NCI-H2171 treated with DMSO at 0.1 percent for 48 hours (cell line): ENCODE data around the gene YES1.
"Not testable (repeated sequence)": the region's sequence is repeated elsewhere in the genome, so short reads cannot be mapped to it uniquely, and the experiment has no call there.

Experiments
- DNase-seq: peaks from one replicate; lab custom pipeline; 2025; lab: John Stamatoyannopoulos, UW

YES1 gene

DNA sequence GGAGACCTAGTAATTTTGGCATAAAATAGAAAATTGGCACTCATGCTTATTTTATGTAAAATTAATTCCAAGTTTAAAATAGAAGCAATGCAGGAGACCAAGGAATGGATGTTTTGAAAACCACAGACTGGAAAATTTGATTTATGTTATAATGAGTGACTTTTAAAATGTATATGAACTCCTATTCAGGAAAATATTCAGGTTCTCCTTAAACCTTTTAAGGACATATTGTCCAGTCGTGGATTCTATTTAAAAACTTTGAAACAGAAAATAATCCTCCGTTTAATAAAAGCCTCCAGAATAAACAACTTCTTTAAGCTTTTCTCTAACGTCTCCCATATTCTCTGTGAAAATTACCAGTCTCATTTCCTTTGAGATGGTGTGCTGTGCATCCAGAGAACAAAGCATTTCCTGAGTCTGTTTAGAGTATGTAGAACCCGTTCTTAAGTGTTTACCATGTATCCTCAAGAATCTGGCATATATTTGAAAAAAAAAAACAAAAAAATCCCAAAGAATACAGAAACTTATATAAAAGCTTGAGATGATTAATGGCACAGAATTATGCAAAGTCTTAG is 8.6 kb upstream of the YES1 start:
- no peak for DNase-seq

DNA sequence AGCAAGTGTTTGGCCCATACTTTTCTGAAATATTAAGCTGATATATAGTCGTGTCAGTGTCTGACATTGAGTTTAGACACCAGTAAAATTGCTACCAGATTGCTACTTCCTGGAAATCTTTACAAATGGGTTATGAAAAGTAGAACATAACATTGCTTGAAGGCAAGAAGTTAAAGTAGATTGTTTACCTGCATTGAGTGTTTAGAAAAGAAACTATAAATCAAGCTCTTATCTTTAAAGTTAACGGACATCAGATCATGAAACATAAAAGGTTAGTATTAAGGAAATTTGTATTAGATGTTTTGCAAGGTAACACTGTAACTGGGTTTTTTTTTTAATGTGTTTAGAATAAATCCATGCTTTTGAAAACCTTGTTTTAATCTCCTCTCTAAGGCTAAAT is 4.8 kb upstream of the YES1 start:
- no peak for DNase-seq

DNA sequence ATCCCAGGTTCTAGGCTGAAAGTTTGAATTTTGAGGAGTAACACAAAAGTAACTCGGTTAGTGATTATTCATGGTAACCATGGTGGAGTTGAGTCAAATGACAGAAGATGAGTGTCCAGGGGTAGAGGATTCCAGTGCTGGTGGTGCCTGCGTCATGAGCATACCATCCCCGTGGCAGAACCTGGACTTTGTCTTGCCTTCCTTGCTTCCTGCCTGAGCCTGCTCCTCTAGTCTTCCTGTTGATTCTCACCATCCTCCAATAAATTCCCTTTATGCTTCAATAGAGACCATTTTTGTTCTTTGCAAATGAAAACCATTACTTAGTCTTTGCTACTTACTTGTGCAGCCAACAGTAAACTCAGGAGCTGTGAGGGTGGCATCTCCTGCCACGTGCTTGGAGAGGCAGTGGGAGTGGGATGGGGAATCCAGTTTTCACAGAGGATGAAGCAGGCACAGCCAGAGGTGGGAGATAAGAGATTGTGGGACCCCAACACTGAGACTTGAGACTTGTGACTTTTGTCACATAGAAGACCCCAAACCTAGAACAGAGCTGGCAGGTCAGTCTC is 4.1 kb upstream of the YES1 start:
- DNase-seq, result no peak

DNA sequence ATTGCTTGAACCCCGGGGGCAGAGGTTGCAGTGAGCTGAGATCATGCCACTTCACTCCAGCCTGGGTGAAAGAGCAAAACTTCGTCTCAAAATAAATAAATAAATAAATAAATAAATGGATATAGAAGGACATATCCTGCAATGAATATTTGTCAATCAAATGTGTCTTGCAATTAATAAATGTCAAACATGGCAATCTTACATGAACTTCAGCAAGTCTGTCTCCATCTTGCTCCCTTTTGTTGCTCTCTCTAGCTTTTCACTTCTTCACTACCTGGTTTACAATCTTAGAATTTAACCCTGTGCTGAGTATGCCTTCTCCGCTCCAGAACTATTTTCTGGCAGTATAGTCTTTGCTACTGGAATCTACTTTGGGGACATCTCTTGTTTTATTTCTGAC is 3.3 kb upstream of the YES1 start:
- DNase-seq, result no peak

DNA sequence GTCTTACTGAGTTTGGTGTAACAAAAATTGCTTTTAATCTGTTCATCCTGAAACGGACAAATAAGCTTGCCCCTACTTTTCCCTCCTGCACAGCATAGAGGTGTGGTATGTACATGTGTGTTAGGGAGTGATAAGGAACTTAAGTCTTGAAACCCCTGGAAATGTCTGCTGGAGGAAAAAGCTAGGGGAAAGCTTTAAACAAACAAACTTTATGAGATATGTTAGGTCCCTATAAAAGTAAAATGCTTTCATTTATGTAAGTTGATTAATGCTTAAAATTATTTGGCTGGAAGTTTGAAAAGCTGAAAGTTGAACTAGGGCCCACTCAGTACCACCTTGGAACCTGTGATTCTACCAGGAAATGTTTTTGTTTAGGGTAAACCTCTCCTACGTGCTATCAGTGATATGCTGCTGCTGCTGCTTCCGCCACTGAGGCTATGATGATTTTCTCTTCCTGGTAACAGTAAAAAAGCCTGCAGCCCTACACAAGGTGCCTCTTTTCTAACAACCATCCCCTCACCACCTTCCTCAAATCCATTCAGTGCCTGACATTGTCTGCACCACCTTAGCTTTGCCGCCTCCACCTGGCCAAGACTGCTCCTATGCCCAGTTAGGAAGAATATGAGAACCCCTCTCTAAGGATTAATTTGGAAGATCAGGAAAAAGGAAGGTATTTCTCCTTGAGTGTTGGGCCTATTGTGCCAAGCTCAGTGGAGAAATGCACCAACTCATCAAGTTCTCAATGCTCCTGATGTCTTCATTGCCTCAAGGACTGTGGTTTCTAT is 2.5 kb upstream of the YES1 start:
- no peak for DNase-seq

DNA sequence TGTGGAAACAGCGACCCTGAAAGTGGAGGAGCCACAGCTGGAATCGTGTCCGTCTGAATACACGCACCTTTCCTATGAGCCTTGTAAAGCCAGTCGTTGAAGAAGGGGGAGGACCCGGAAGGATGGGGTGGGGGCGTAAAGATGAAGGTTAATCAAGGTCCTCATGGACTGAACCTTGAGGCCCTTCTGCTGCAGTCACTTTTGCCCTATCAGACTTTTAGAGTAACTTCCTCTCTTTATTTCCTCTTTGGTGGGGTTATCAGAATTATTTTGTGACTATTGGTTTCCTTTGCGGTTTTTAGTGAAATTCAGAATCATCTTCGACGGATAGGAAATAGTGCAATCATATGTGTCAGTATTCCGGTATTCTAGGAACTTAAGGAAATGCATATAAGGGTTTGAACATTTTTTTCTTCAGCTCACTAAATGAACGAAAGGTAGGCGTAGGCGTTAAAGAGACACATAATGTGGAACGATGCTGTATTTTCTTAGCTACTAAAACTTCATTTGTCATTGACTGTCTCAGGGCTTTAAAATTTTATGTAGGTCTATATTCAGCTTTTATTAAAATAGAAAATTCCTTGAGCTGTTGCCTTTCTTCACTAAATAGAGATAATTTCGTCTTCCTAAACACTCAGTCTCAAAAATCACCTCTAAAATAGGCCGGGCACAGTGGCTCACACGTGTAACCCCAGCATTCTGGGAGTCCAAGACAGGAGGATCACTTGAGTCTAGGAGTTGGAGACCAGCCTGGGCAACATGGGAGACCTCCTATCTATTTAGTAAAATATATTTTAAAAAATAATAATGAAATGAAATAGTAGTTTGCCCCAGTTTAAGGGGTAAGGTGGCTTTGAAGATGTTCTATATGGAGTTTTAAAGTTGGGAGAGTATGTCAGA is 1.4 kb upstream of the YES1 start:
- DNase-seq, result no peak

DNA sequence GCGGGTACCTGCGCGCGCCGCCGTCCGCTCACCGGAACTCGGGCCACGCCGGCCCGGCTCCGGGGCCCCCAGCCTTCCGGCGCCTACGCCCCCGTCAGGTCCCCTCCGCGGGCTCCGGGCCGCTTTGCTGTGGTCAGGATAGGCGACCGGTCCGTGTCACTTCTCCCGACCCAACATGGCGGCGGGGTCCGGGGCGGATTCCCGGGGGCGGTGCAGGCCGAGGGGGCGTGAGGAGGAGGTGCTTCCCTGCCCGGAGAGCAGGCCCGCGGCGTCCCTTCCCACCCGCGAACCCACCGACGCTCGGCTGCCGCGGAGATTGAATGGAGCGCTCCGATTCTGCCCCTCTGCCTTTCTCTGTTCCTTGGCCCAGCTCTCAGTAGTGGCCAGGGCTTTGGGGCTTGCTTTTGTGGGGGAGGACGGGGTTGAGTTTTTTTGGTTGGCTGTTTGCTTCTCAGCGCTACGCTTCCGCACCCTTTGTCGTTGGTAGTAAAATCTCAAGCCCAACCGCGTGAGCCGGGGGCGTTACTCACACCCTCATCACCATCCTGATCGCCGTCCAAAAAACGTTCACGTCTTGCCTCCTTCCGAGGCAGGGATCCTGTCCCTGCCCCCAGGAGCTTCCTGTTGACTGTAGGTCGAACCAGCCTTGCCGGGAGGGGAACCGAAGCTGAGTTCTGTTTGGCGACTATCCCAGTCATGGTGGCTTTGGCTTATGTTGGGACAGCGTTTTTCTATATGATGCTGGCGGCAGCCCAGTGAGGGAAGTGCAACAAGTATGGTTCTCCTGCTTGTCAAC is 532 bp upstream of the YES1 start:
- peak; percentile 75 for DNase-seq

DNA sequence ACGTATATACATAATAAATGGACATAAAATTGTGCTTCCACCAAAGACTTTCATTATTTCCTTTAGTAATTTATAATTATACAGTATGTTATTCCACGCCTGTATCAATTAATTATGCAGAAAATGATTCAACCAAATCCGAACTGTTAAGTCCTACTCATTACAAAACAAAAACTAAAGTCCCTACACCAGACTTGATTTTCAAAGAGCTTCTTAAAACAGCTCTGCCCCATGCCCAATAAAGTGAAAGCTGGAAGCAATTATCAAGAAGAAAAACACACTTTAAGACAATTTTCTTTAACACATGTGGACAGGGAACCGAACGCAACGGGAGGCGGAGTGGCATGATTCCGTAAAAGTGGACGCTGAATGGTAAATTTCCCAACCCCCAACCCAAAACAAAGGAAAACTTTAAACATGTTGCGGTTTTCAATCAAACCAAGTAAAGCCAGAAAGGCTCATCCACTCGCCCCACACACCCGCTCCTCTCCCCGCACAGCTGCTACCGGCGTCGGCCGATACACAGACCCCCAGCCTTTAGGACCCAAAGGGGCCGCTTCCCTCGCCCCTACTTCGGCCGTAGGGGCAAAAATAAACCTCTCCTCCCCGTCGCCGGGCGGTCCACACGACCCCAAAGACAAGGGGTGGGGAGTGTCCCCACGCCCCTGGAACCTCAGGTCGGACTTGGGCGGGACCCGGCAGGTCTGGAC is 705 bp downstream of the YES1 start:
- DNase-seq, result no peak

DNA sequence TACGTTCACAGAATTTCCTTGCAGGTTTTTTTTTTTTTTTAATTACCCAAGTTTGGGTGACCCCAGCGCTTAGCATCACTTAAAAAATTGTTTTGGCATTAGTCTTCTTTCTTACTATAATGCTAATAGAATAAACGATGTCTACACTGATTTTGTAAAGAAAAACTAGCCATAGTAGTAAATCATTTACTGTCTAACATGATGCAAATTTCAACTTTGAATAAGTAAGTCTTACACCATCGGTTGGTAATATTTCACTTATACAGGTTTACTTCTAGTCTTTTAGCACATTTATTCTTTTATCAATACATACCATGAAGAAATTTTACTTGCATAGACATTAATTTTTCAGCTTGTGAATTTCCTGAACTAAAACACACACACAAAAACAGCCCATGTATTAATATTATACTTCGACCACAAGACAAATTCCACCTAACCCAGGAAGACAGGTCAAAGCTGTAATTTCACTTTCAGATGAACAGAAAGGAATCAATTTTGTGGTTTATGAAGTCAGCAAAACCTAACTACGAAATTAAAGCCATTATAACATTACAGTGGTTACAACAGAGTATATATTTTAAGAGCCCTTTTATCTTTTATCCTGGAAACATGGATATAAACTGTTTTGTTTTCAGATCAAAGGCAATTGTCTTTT is 1.9 kb downstream of the YES1 start:
- DNase-seq, result no peak

DNA sequence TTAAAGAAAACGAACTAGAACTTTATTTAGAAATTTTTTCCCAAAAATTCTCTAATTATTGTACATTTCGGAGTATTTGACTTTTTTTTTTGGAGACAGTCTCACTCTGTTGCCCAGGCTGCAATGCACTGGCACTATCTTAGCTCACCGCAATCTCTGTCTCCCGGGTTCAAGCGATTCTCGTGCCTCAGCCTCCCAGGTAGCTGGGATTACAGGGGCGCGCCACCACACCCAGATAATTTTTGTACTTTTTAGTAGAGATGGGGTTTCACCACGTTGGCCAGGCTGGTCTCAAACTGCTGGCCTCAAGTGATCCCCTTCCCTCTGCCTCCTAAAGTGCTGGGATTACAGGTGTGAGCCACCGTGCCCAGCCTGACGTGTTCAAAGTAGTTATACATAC is 2.8 kb downstream of the YES1 start:
- DNase-seq, result not testable (repeated sequence)

DNA sequence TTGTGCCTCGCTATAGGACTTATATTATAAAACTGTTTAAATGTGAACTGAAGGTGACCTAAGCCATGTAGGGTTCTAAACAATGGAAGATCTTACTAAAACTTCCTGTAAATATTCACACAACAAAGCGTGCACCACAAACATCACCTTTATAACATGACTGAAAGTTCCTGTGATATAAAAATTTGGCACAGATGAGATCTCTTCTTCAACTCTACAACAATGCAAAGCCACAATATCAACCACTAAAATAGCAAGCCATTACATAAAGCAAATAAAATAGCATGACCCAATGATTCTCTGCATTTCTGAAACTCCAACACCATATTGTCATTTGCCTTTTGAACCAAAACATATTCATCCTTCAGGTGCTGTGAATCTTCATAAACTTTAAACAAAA is 3.5 kb downstream of the YES1 start:
- DNase-seq, result no peak

DNA sequence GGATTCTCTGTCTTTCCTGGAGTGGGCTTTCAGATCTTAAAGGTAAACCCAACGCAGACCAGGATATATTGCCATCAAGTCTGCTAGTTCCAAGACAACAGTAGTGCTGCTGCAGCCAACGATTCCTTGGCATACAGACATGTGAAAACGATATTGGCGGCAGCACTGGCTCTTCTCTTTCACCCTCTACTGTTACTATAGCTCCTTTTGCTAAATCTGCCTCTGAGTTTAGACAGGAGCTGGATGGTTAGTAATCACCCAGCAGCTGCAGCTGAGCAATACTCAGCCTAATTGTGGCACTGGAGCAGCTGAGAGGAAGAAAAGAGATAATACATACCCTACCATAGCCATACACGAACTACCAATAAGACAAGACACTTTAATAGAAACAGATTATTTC is 4.0 kb downstream of the YES1 start:
- peak; percentile 7 for DNase-seq

DNA sequence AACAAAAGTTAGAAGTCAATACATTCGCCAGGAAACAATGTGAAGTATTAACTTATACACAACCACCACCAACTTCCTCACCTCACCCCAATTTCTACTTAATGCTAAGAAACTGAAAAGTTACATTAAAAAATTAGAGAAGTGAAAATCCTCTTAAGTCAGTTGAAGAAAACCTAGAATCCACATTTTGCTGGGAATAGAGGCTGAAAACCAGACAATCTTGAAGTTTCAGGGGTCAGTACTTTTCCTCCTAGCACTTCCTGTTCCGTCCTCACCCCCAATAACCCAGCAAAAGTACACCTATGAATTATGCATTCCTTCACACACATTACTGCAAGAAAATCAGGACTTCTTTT is 6.3 kb downstream of the YES1 start:
- DNase-seq, result no peak

DNA sequence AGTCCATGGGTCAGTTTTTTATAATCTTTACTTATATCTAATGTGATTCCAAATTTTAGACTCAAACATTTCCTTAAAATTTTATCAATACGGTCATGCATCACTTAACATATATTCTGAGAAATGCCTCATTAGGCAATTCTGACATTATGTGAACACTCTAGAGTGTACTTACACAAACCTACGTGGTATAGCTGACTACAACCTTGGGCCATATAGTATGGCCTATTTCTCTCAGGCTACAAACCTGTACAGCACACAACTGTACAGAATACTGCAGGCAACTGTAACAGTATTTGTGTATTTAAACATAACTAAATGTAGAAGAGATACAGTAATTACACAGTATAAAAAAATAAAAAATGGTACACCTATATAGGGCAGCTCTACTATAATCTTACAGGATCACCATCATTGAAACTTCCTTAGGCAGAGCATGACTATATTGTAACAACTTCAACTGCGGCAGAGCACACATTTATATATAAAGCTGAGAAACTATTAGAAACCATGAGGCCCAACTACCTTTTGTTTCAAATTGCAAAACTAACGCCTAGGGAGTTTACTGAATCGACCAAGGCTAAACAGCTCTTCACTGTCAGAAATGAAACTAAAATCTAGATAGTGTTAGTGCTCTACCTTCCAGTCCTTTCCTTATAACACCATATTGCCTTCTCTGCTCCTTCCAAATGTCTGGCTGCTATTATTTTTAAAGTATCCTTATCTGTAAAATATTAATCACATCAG is 6.9 kb downstream of the YES1 start:
- no peak for DNase-seq

DNA sequence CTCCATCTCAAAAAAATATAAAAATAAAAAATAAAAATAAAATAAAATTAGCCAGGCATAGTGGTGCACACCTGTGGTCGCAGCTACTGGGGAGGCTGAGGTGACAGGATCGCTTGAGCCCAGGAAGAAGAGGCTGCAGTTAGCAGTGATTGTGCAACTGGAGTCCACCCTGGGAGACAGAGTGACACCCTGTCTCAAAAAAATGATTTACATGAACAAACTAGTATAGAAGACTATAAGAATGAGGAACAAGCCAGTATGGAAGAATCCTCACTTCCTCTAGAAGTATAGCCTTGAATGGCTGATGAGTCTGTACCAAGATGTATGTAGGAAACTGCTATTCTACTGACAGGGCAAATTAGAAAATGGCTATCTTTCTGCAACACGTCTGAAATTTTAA is 10.9 kb downstream of the YES1 start:
- DNase-seq, result no peak

DNA sequence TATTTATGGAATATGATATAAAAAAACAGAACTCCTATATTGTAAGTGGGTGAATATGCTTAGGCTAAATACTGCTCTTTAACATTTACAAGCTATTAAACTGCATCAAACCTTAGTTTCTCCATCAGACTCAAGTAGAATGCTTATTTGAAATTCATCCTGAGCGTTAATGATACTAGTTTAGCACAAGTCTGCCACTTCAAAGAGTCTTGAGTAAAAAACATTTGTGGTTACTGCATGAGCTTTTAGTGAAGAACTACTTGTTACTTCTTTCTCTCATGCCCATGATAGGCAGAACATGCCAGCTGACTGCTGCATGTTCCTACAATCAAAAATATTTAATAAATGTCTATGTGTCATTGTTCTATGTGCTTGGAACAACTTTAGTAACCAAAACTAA is 12.1 kb downstream of the YES1 start:
- DNase-seq, result no peak

DNA sequence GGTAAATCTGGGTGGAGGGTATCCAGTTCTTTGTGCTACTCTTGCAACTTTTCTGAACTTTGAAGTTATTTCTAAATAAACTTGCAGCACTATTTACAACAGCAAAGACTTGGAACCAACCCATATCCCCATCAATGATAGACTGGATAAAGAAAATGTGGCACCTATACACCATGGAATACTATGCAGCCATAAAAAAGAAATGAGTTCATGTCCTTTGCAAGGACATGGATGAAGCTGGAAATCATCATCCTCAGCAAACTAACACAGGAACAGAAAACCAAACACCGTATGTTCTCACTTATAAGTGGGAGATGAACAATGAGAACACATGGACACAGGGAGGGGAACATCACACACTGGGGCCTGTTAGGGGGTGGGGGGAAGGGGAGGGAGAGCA is 16.7 kb downstream of the YES1 start:
- DNase-seq, result not testable (repeated sequence)

DNA sequence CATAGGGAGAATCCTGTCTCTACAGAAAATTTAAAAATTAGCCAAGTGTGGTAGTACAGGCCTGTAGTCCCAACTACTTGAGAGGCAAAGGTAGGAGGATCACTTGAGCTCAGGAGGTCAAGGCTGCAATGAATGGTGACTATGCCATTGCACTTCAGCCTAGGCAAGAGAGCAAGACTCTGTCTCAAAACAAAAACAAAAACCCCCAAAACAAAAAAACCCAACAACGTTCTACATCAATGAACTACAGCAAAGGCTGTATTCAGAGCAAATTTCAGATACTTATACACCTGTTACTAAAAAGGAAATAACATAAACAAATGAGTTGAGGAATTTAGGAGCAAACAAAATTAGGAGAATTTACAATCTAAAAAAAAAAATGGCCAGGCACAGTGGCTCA is 22.6 kb downstream of the YES1 start:
- DNase-seq, result no peak

DNA sequence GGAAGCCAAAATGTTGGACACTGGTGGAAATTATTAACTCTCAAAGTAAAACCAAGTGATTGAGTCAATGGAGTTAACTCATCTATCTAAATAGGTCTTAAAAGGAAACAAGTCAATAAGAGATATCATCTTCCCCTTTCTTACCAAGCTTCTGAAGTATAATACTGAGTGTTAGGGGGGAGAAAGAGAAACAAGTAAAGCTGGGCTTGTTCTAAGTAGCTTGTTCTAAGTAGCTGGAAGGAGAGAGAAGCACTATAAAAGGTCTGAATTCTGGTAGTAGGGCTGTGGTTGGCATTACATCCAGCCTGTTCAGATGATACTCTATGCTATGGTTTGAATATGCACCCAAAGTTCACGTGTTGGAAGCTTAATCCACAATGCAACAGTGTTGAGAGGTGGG is 26.8 kb downstream of the YES1 start:
- no peak for DNase-seq
